ENCODE results near the gene NR6A1.
A peak's percentile ranks its signal among the peaks of the same experiment; 100 is the strongest.

Gene NR6A1

GRCh38 chr9:124688238-124688904, 82.7 kb downstream of the NR6A1 start:
- no peak for DNase-seq (ENCODE audit: low read depth)

GRCh38 chr9:124686918-124687317, 84.2 kb downstream of the NR6A1 start:
- no peak for DNase-seq (ENCODE audit: low read depth)

- peak; percentile 37 for DNase-seq (ENCODE audit: low read depth)
Observed at GRCh38 chr9:124685217-124685616, 85.9 kb downstream of the NR6A1 start.

- no peak for DNase-seq (ENCODE audit: low read depth)
Observed at GRCh38 chr9:124684169-124684568, 86.9 kb downstream of the NR6A1 start.

- DNase-seq (ENCODE audit: low read depth), result no peak
Observed at GRCh38 chr9:124683043-124683442, 88.1 kb downstream of the NR6A1 start.

- DNase-seq (ENCODE audit: low read depth), result no peak
Observed at GRCh38 chr9:124680714-124681390, 90.3 kb downstream of the NR6A1 start.

GRCh38 chr9:124680049-124680448, 91.1 kb downstream of the NR6A1 start:
- DNase-seq (ENCODE audit: low read depth), result no peak

- DNase-seq (ENCODE audit: low read depth), result no peak
Observed at GRCh38 chr9:124676159-124676551, 95.0 kb downstream of the NR6A1 start.

GRCh38 chr9:124675261-124676158, 95.6 kb downstream of the NR6A1 start:
- no peak for DNase-seq (ENCODE audit: low read depth)

GRCh38 chr9:124674651-124675050, 96.5 kb downstream of the NR6A1 start:
- no peak for DNase-seq (ENCODE audit: low read depth)

- no peak for DNase-seq (ENCODE audit: low read depth)
Observed at GRCh38 chr9:124673063-124673462, 98.0 kb downstream of the NR6A1 start.

- DNase-seq (ENCODE audit: low read depth), result no peak
Observed at GRCh38 chr9:124671861-124672260, 99.2 kb downstream of the NR6A1 start.

GRCh38 chr9:124666642-124667041, 104.5 kb downstream of the NR6A1 start:
- DNase-seq (ENCODE audit: low read depth), result no peak

- peak; percentile 53 for DNase-seq (ENCODE audit: low read depth)
Observed at GRCh38 chr9:124665391-124666058, 105.6 kb downstream of the NR6A1 start.

- DNase-seq (ENCODE audit: low read depth), result no peak
Observed at GRCh38 chr9:124664143-124664542, 107.0 kb downstream of the NR6A1 start.

- DNase-seq (ENCODE audit: low read depth), result no peak
Observed at GRCh38 chr9:124663046-124663961, 107.8 kb downstream of the NR6A1 start.

- no peak for DNase-seq (ENCODE audit: low read depth)
Observed at GRCh38 chr9:124662561-124662960, 108.5 kb downstream of the NR6A1 start.

- no peak for DNase-seq (ENCODE audit: low read depth)
Observed at GRCh38 chr9:124661271-124661670, 109.8 kb downstream of the NR6A1 start.

- DNase-seq (ENCODE audit: low read depth), result peak; percentile 83
Observed at GRCh38 chr9:124660341-124660801, 110.7 kb downstream of the NR6A1 start.

- DNase-seq (ENCODE audit: low read depth), result peak; percentile 96
Observed at GRCh38 chr9:124659099-124659659, 111.9 kb downstream of the NR6A1 start.

Data from iris pigment epithelial cell (primary cell).